DMS153 treated with DMSO at 0.1 percent for 48 hours (cell line): ENCODE measurements around the gene MDK.

Experiments
- DNase-seq: peaks from one replicate; lab custom pipeline; 2025; ENCODE audit not compliant: unreplicated experiment; lab: John Stamatoyannopoulos, UW

The MDK gene

GRCh38 chr11:46382646-46383403, 1.4 kb downstream of the MDK start:
- no peak for DNase-seq

- DNase-seq: no peak
Observed at GRCh38 chr11:46383404-46383758, 1.9 kb downstream of the MDK start.

- DNase-seq: no peak
Observed at GRCh38 chr11:46383974-46384701, 2.7 kb downstream of the MDK start.

- no peak for DNase-seq
Observed at GRCh38 chr11:46385169-46386004, 3.9 kb downstream of the MDK start.

GRCh38 chr11:46386005-46386578, 4.6 kb downstream of the MDK start:
- DNase-seq: no peak

- DNase-seq: no peak
Observed at GRCh38 chr11:46386674-46387073, 5.2 kb downstream of the MDK start.

- DNase-seq: no peak
Observed at GRCh38 chr11:46387456-46387855, 6.0 kb downstream of the MDK start.

GRCh38 chr11:46387919-46388618, 6.6 kb downstream of the MDK start:
- no peak for DNase-seq

GRCh38 chr11:46388619-46389449, 7.4 kb downstream of the MDK start:
- DNase-seq: no peak

- peak; percentile 53 for DNase-seq
Observed at GRCh38 chr11:46389450-46390330, 8.2 kb downstream of the MDK start.

GRCh38 chr11:46390331-46391171, 9.1 kb downstream of the MDK start:
- no peak for DNase-seq

- no peak for DNase-seq
Observed at GRCh38 chr11:46391186-46391577, 9.7 kb downstream of the MDK start.

- DNase-seq: peak; percentile 47
Observed at GRCh38 chr11:46391578-46392420, 10.3 kb downstream of the MDK start, which contains the start of gene CHRM4. TSS of gene CHRM4 (minus strand) at chr11:46391776. CDS start at chr11:46386557, 5,219 bp downstream.

GRCh38 chr11:46392421-46393230, 11.2 kb downstream of the MDK start:
- peak; percentile 60 for DNase-seq

GRCh38 chr11:46393231-46393616, 11.8 kb downstream of the MDK start:
- no peak for DNase-seq

GRCh38 chr11:46393759-46394158, 12.3 kb downstream of the MDK start:
- DNase-seq: no peak
